Activated CD4-positive, alpha-beta T cell treated with anti-CD3 and anti-CD28 coated beads for 1 hour (primary cell): ENCODE measurements around the gene NNAT.
"Not testable (repeated sequence)": the region's sequence is repeated elsewhere in the genome, so short reads cannot be mapped to it uniquely, and the experiment has no call there.

ENCODE experiments used
- DNase-seq: peaks from one replicate; pipeline ENCODE4 v3.0.0-alpha.2; 2020

Gene NNAT

DNA sequence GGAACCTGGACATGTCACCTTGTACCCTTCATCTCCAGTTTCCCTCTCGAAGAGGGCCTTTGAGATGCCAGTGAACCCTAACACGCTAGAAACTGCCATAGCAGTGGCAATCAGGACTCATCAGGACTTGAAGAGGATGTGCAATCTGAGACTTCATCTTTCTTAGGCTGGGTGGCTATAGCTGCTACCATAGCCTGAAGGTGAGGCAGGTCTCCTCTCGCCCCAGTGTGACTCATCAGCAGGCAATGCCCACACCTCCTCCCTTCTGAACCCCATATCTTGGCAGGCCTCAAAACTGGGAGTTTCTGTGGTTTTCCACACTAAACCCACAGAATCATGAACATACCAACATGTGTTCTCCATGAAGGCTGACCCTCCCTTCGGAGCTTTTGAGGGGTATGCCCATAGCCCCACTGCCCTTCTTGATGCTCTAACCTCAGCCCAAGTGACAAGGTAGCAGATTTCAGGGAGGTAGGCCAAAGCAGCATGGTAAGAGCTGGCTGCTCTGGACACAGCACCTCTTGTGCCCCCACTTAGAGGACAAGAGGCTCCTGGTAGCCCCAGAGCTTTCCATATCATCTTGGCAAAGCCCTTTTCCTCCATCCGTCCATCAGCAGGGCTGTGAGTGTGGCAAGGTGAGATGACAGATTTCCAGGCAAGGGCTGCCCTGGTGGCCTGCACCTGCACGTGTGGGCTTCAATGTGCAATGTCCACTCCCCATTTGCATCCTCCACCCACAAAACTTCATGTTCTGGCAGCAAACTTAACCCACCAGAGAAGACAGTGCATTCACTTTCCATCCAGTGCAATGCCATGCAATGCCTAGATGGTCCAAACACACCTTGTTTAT lies 4.0 kb downstream of the NNAT start:
- no peak for DNase-seq

DNA sequence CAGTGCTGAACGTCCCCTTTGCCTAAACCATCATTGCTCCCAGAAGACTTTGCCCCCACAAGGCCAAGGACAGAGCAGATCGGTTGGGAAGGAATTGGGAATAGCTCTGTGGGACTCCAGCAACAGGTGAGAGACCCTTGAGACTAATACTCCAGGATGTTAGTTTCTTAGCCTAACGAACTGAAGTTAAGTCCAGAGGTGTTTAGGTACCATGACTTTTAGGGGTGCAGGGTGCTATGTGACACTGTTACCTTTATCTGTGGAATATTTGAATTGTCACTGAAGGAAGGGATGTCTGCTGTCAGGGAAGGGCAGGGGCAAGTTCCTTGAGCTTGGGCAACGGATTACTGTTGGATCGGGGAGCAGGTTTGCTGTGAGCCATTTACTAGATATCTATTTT lies 4.8 kb downstream of the NNAT start:
- no peak for DNase-seq

DNA sequence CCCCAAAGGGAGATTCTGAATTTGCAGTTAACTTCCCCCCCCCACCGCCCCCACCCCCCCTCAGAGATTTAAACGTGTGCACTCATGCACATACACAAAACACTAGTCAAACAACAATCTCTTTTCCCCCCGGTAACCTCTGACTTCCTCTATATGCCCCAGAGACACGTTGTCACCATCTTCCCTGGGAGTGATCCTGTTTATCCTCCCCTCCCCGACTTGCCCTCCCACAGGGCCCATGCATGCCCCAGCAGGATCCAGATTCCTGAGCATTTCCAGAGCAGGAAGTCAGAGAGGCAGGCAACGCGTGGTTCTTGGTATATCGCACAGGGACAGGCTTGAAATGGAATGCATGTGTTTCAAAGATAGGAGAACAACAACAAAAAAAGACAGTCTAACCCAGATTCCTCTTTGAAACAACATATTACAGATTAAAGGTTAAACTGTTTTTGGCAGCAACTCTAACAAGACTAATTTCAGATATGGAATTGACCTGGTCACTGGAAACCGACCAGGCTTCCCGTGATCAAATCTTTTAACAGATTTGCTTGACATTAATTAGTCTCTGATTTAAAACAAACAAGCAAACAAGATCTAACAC lies 5.3 kb downstream of the NNAT start:
- DNase-seq: no peak

DNA sequence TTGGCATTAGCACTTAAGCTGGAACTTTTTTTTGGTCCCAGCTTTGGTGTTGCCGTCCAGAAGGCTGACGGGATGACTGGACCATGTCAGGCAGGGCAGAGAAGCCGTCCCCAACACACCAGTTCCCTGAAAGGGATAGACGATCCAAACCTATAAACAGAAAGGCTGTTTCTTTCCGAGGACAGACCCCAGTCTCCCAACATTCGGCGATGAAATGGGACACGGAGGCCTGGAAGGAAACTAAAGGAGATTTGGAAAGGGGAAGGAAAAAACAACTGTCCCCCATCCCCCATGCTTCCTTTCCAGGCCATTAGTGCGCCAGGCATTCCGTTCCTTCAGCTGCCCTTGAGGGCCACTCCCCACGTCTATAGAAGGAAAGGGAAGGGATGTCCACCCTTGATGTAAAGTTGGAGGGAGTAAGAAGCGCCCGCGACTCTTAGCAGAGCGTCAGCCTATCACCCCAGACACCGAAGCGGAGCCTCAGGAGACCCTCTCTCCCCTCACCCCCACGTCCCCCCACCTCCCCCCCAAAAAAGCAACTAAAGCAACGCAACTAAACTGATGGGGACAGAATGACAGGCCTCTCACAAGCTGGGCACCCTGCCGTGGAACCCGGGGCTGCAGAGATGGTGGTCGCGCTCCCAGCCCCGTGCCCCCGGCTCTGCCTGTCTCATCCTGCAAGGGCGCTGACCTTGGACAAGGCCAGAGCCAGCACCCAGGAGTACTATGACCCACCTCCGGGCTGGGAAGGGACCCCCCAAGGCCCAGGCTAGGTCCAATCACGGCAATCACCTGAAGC lies 6.0 kb downstream of the NNAT start:
- no peak for DNase-seq

DNA sequence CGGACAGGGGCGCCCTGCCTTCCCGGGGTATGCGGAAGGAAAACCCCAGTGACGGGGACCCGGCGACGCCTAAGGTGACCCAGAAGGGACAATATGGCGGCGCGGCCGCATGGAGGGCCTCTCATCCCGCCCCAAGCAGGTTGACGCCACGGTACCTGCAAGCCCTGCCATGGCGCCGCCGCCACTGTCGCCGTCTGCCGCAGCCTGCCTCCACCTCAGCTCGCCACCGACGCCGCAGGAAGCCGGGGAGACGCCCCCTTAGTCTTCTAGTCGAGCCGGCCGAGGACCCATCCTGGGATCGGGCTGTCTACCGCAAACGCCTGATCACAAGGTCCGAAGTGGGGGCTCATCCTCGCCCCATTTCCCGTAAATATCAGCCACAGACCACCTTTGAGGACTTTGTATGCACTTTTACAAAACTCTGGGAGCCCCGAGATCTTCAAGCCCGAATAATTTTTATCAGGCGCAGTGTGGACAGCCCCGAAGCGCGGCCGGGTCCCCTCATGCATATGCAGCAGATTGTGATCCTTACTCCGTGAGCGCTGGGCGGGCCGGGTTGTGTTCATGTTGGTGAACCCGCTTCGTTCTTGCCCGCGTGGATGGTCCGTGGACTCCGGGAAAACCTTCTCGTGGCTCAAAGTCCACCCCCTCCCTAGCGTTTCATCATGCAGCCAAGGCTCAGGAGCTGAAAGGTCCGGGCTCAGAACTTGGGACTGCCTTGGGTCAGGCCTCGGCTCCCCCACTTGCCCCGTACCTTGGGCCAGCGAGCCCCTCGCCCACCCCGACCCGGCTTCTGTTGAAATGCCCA lies 6.8 kb downstream of the NNAT start, which contains the start of gene BLCAP:
Gene BLCAP (minus strand): TSS at position 239 of the 808 bp plus-strand sequence. CDS start 8,702 bp downstream, outside the sequence.
- DNase-seq: peak; percentile 86

- no peak for DNase-seq
These were observed 7.6 kb downstream of the NNAT start for GRCh38 chr20:37528446-37529213.

GRCh38 chr20:37529214-37529967 lies 8.3 kb downstream of the NNAT start:
- DNase-seq: no peak

DNA sequence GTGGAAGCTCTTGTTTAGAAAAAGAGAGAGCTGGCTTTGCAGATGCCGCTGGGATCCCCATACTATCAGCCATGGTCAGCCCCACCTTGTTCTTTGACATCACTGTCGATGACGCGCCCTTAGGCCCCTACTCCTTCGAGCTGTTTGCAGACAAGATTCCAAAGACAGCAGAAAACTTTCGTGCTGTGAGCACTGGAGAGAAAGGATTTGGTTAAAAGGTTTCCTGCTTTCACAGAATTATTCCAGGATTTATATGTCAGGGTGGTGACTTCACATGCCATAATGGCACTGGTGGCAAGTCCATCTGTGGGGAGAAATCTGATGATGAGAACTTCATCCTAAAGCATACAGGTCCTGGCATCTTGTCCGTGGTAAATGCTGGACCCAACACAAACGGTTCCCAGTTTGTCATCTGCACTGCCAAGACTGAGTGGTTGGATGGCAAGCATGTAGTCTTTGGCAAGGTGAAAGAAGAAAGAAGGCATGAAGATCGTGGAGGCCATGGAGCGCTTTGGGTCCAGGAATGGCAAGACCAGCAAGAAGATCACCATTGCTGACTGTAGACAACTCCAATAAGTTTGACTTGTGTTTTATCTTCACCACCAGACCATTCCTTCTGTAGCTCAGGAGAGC lies 9.0 kb downstream of the NNAT start:
- DNase-seq: no peak

- DNase-seq: no peak
These were observed 9.6 kb downstream of the NNAT start for GRCh38 chr20:37530696-37531095.

DNA sequence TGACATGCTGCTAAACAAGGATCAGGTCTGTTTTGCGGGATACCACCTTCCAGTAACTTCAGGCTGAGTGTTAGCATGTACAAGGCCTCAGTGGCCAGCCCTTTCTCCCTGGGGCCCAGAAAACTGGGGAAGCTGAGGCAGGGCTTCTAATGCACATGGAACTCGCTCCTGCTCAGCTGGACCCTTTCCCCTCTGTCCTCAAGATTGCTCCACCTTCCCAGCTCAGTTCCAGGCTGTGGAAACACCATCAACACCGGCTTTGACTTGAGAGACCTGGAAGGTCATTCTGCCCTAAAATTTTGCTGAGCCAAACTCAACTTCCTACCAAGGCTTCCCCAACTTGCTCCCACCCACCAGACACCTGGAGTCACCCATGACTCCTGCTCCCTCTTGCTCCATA lies 10.8 kb downstream of the NNAT start:
- no peak for DNase-seq

DNA sequence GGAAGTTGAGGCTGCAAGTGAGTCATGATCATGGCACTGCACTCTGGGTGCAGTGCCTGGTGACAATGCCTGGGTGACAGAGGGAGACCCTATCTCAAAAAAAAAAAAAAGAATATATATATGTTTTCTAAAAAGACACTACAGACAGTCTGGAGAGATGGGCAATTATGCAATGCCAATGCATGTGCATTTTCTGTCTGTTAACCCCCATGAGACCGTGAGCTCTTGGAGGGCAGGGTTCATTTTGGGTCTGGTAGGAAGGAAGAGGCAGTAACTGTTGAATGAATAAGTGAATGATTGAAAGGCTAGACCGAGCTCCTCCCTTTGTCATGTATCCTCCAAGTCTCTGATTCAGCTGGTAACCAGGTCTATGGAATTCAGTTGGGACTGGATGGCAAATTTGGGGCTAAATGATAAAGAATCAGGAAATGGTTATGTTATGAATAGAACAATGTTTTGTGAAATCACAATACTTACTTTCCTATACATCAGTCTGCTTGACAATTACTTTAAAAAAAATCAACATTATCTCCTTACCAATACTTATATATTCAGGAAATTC lies 12.2 kb downstream of the NNAT start:
- DNase-seq: no peak

- no peak for DNase-seq
These were observed 13.5 kb downstream of the NNAT start for GRCh38 chr20:37534401-37535157.

DNA sequence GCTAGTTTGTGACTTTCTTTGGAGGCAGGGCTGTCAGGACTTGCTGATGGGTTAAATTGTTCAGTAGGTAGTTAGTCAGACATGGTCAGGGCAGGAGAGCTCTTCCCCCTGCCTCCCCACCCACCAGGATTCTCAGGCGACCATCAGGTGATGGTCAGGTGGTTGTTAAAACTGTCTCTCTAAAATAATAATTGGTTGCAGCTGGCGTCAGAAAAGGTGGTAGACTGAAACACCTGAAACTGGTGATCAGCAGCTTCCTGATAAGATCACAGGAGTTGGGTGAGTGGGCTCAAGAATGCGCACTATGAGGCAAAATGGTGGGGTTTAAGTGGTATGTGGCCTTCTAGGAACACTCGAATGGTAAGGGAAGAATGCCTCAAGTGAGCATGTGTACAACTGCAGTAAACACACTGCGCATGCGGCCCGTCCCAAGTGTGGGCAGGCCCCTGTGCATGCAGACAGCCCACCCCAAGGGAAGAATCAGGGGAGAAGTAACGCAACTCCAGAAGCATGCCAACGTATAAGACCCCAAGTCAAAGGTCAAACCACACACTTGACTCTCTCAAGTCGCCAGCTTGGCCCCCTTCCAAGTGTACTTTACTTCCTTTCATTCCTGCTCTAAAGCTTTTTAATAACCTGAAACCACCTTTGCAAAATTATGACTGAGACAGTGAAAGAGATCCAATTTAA lies 14.5 kb downstream of the NNAT start:
- no peak for DNase-seq

GRCh38 chr20:37537505-37537904 lies 16.5 kb downstream of the NNAT start:
- DNase-seq: no peak

DNA sequence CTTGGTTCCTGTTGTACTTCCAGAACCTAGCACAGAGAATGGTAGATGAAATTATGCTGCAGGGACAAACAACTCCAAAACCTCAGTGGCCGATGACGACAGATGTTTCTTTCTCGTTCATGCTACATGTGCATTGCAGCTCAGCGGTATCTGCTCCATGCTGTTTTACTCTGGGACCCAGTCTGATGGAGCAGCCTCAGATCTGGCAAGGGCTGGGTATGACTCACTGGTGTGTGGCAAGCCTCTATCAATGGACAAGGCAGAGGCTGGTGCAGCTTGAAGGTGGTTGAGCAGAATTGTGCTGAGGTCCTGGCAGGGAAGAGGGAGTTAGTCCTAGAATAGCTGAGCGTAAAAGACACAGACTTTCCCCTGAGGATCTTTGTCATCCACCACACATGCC lies 17.0 kb downstream of the NNAT start:
- DNase-seq: no peak

GRCh38 chr20:37539424-37539823 lies 18.4 kb downstream of the NNAT start:
- DNase-seq: no peak

DNA sequence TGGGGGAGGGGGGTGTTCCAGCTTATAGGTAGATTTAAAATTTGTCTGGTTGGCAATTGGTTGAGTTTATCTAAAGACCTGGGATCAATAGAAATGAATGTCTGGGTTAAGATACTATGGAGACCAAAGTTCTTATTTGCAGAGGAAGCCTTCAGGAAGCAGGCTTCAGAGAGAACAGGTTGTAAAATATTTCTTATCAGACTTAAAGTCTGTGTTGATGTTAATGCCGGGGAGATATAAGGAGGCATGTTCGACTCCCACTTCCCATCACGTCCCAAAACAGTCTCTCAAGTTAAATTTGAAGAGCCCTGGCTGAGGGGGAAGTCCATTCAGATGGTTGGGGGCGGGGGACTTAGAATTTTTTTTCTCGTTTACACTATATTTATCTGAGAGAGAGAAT lies 19.0 kb downstream of the NNAT start:
- DNase-seq: no peak

- DNase-seq: not testable (repeated sequence)
These were observed 19.8 kb downstream of the NNAT start for GRCh38 chr20:37540838-37541237.

- no peak for DNase-seq
These were observed 20.3 kb downstream of the NNAT start for GRCh38 chr20:37541326-37541725.
